HG02571 (cell line): Measurements from ENCODE around the gene RASGRF2.
"Not testable (repeated sequence)": the region's sequence is repeated elsewhere in the genome, so short reads cannot be mapped to it uniquely, and the experiment has no call there.

Experiments used
- ATAC-seq: cut with Tn5 transposase; IDR thresholded peaks from one replicate; pipeline ENCODE4 v1.9.1; 2021; ENCODE audit warnings: mild to moderate bottlenecking, moderate library complexity; ENCODE audit not compliant: unreplicated experiment

RASGRF2 gene

GRCh38 chr5:81124689-81125088, 164.5 kb downstream of the RASGRF2 start:
- ATAC-seq = not testable (repeated sequence)

GRCh38 chr5:81125959-81126358, 165.8 kb downstream of the RASGRF2 start:
- ATAC-seq = no peak

GRCh38 chr5:81128416-81128815, 168.3 kb downstream of the RASGRF2 start:
- ATAC-seq = no peak

GRCh38 chr5:81132381-81132780, 172.2 kb downstream of the RASGRF2 start:
- no peak for ATAC-seq

GRCh38 chr5:81134066-81134465, 173.9 kb downstream of the RASGRF2 start:
- ATAC-seq = no peak

GRCh38 chr5:81134566-81134965, 174.4 kb downstream of the RASGRF2 start:
- ATAC-seq = no peak

GRCh38 chr5:81136557-81136956, 176.4 kb downstream of the RASGRF2 start:
- no peak for ATAC-seq

- ATAC-seq = no peak
These were observed 177.7 kb downstream of the RASGRF2 start for GRCh38 chr5:81137833-81138232.

GRCh38 chr5:81140441-81140840, 180.3 kb downstream of the RASGRF2 start:
- no peak for ATAC-seq

GRCh38 chr5:81140943-81141342, 180.8 kb downstream of the RASGRF2 start:
- ATAC-seq = no peak

GRCh38 chr5:81142108-81142507, 181.9 kb downstream of the RASGRF2 start:
- ATAC-seq = no peak

GRCh38 chr5:81145329-81145935, 185.3 kb downstream of the RASGRF2 start:
- ATAC-seq = no peak

- no peak for ATAC-seq
These were observed 185.9 kb downstream of the RASGRF2 start for GRCh38 chr5:81146031-81146430.

GRCh38 chr5:81147011-81147885, 187.1 kb downstream of the RASGRF2 start:
- no peak for ATAC-seq

GRCh38 chr5:81147886-81148571, 187.9 kb downstream of the RASGRF2 start:
- ATAC-seq = no peak

- ATAC-seq = no peak
These were observed 191.4 kb downstream of the RASGRF2 start for GRCh38 chr5:81151546-81151945.

GRCh38 chr5:81154725-81155124, 194.6 kb downstream of the RASGRF2 start:
- no peak for ATAC-seq

- ATAC-seq = no peak
These were observed 196.6 kb downstream of the RASGRF2 start for GRCh38 chr5:81156732-81157131.

- ATAC-seq = no peak
These were observed 200.9 kb downstream of the RASGRF2 start for GRCh38 chr5:81161012-81161601.

- no peak for ATAC-seq
These were observed 202.3 kb downstream of the RASGRF2 start for GRCh38 chr5:81162501-81162900.

GRCh38 chr5:81163651-81164050, 203.5 kb downstream of the RASGRF2 start:
- ATAC-seq = no peak
